Lower lobe of right lung (tissue), 2 donors: ENCODE measurements around the gene SCD5. TPM values are rescaled to one million over a fixed set of nuclear protein-coding genes. Genes with fewer than 3 reads are reported as not detected.

ENCODE experiments used
- ATAC-seq, 2 donors: fragments of 200-7000 bp; cut with Tn5 transposase; one replicate each; pipeline ENCODE4 v1.9.1; 2020 to 2022; ENCODE audit warnings: mild to moderate bottlenecking in 2 of 2, moderate library complexity in 2 of 2
- DNase-seq: peaks from one replicate; pipeline ENCODE4 v3.0.0-alpha.2; 2020
- H3K27ac ChIP-seq: fragments of 200-600 bp; one replicate; pipeline ENCODE4 v1.8.0; 2022
- H3K27me3 ChIP-seq: fragments of 200-600 bp; one replicate; pipeline ENCODE4 v1.8.0; 2022; ENCODE audit warnings: low read depth
- H3K36me3 ChIP-seq: fragments of 200-600 bp; one replicate; pipeline ENCODE4 v1.8.0; 2022; ENCODE audit warnings: mild to moderate bottlenecking
- H3K4me1 ChIP-seq: fragments of 200-600 bp; one replicate; pipeline ENCODE4 v1.8.0; 2022
- H3K4me3 ChIP-seq: fragments of 200-600 bp; one replicate; pipeline ENCODE4 v1.8.0; 2022; ENCODE audit warnings: mild to moderate bottlenecking
- H3K9me3 ChIP-seq: fragments of 200-600 bp; one replicate; pipeline ENCODE4 v1.8.0; 2022
- CTCF ChIP-seq: fragments of 200-600 bp; IDR thresholded peaks from one replicate; pipeline ENCODE4 v1.8.0; 2022; ENCODE audit warnings: antibody characterized with exemption, mild to moderate bottlenecking
- intact Hi-C: fragments of 100-400 bp; cut with DNase I; formaldehyde crosslinking; loops from one replicate; pipeline ENCODE4 v1.11.0; 2022
- total RNA-seq: library from RNA; stranded (reverse); fragmentation: NEBNext Ultra II Directional; extraction: Animal tissue kit (Norgen Biotek cat#: 25700); gene quantifications from one replicate; pipeline ENCODE4 v1.2.1, GENCODE V29; 2021
- donor health status: DM: no; HTN: yes; CAD: no; lungs with severe emphysema.

SCD5 gene
- total RNA-seq, 1 donor from 2014 or later: 17.7 TPM

- Histone ChIP-seq H3K27ac (no peak overlapping the region), H3K4me3 (no peak overlapping the region), H3K4me1 (no peaks in the 10 kb centered on the region), H3K9me3 (no peaks in the 10 kb centered on the region), H3K27me3 (no peaks in the 10 kb centered on the region), H3K36me3 (no peaks in the 10 kb centered on the region)
- no peak for TF ChIP-seq CTCF
- ATAC-seq (no peak), DNase-seq (no peak)
- intact Hi-C loops: no loop called here
These were observed 204.1 kb downstream of the SCD5 start for GRCh38 chr4:82594456-82594855.

- DNase-seq: no peak
- no peaks in the 10 kb centered on the region for H3K27me3 ChIP-seq
- H3K9me3 ChIP-seq: no peaks in the 10 kb centered on the region
- intact Hi-C loops: no loop called here
- TF ChIP-seq CTCF: no peak
- ATAC-seq: no peak
- H3K27ac ChIP-seq: no peak overlapping the region
- H3K4me3 ChIP-seq: no peak overlapping the region
- no peaks in the 10 kb centered on the region for H3K36me3 ChIP-seq
- no peaks in the 10 kb centered on the region for H3K4me1 ChIP-seq
These were observed 205.2 kb downstream of the SCD5 start for GRCh38 chr4:82593411-82593810.

GRCh38 chr4:82592639-82593038 lies 206.0 kb downstream of the SCD5 start:
- intact Hi-C loops: no loop called here
- TF ChIP-seq CTCF: no peak
- no peak overlapping the region for H3K4me3 ChIP-seq
- H3K36me3 ChIP-seq: no peaks in the 10 kb centered on the region
- DNase-seq (no peak), ATAC-seq (no peak)
- H3K27ac ChIP-seq: no peak overlapping the region
- H3K4me1 ChIP-seq: no peaks in the 10 kb centered on the region
- H3K27me3 ChIP-seq: no peaks in the 10 kb centered on the region
- H3K9me3 ChIP-seq: no peaks in the 10 kb centered on the region

- DNase-seq (no peak), ATAC-seq (no peak)
- no peak overlapping the region for H3K4me3 ChIP-seq
- H3K36me3 ChIP-seq: no peaks in the 10 kb centered on the region
- no peak overlapping the region for H3K27ac ChIP-seq
- no peaks in the 10 kb centered on the region for H3K27me3 ChIP-seq
- intact Hi-C loops: no loop called here
- H3K4me1 ChIP-seq: no peaks in the 10 kb centered on the region
- TF ChIP-seq CTCF: no peak
- no peaks in the 10 kb centered on the region for H3K9me3 ChIP-seq
These were observed 207.0 kb downstream of the SCD5 start for GRCh38 chr4:82591592-82591991.

GRCh38 chr4:82589756-82590155 lies 208.8 kb downstream of the SCD5 start:
- Histone ChIP-seq H3K36me3 (no peaks in the 10 kb centered on the region), H3K27me3 (no peaks in the 10 kb centered on the region)

More at GRCh38 chr4:82589756-82590155, 208.8 kb downstream of the SCD5 start:
- Histone ChIP-seq H3K4me1 (no peaks in the 10 kb centered on the region), H3K4me3 (no peak overlapping the region), H3K27ac (no peak overlapping the region), H3K9me3 (no peaks in the 10 kb centered on the region)
- ATAC-seq: no peak
- TF ChIP-seq CTCF: no peak
- DNase-seq: no peak
- intact Hi-C loops: no loop called here
